ENCODE results near the gene SLC35C1.
A peak's percentile ranks its signal among the peaks of the same experiment; 100 is the strongest.
"Not testable (repeated sequence)": the region's sequence is repeated elsewhere in the genome, so short reads cannot be mapped to it uniquely, and the experiment has no call there.

The SLC35C1 gene

DNA sequence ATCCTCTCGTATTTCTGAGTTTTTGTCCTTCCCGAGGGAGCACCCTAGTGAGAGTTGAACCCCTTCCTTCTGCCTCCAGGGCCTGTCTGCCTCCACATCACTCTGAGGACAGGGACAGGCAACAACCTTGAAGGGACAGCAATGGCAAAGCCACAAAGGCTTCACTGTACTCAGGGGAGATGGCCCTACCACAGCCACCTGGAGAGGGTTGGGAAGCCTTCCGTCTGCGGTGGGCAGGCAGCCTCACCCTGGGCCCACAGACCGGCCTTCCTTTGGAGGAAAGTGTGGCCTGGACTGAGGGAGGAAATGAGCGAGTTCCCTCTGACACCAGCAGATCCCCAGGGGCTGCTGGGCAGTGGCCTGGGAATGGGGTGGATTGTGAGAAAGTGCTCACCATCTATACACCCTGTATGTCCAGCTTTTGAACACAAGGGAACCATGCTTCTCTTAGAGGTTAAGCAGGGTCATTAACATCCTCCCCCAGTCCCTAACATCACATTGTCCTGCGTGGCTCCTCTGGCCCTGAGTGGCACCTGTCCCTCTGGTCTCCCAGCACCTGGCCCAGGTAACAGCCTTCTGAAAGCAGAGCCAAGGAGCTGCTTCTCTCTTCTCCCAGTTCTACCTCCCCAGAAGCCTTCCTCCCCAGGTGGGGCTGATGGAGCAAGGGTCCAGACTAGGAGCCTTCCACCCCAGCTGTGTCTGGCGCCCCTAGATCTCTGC, 6.8 kb downstream of the SLC35C1 start:
- DNase-seq = no peak

DNA sequence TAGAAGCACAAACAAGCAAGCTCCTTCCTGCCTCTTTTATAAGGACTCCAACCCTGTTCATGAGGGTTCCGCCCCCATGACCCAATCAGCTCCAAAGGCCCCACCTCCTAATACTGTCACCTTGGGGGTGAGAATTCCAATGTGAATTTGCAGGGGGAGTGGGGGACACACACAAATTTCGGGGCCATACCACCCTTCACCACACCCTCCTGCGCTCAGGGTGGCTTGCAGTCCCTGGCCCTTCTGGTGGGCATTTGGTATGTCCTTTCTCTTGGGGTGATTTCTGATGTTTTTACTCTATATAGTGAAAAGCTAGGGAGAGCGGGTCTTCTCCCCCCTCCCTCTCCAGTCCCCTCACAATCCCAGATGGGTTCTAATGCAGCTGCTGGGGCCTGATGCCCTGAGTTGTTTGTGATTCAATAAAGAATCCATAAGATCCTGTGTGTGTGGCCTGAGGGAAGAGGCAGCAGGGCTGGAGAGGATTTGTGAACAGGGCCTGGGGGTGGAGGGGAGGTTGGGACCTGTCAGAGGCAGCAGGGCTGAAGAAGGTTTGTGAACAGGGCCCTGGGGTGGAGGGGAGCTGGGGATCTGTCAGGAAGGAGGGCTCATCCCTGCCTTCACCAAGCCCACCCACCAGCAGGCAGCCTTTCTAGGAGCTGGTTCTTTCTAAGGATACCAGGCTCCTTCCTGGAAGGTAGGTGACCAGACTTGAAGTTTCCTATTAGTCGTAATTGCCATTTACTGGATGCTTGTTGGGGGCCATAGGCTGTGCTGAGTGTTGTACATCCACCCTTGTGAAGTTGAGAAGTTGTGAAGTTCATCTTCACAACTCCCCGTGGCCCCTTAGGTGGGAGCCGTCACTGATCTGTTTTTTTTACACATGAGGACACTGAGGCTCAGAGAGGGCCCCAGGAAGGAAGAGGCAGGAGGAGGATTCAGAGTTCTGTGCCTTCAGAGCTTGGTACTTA, 7.9 kb downstream of the SLC35C1 start:
- no peak for DNase-seq

DNA sequence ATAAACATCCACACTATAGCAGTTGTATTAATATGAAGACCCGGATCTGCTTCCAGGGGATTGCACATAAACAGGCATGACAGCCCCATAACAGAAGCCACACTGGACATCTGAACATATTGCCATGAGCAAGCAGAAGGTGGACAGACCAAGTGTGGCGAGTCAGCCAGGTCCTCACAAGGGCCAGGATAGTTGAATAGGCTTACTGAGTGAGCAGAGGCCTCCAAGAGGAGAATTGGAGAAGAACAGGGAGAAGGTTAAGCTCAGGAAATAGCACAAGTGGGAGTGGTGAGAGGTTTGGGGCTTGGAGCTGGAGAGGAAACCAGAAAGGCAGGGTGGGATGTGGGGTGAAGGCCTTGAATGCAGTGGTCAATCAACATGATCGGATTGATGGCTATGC, 10.8 kb downstream of the SLC35C1 start:
- DNase-seq = peak; percentile 22

DNA sequence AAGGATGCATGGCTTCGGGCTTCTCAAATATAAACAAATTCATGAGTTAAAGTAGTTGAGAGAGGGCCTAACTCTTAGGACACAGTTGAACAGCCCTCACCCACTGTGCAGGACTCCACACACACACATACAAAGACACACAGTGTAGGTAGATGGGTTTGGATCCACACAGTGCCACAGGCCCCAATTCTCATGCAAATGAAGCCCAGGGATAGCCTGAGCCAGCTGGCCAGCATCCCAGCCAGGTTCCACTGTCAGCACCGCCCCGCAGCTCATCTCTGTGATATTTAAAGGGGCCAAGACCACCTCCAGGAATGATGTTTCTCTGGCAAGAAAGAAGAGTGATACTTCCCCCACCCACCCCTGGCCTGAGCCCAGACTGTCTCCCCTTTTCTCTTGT, 11.7 kb downstream of the SLC35C1 start:
- no peak for DNase-seq

DNA sequence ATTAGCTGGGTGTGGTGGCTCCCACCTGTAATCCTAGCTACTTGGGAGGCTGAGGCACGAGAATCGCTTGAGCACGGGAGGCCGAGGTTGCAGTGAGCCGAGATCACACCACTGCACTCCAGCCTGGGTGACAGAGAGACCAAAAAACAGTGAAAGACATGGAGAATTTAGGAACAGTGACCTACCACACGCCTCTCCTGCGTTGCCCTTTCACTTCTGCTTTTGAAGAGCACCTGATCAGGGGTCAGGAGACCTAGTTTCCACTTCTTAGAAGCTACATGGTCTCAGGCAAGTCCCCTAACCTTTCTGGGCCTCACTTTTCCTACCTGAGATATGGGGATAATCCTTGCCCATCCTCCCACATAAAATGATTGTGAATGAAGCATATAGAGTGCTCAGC, 12.2 kb downstream of the SLC35C1 start:
- DNase-seq = no peak

DNA sequence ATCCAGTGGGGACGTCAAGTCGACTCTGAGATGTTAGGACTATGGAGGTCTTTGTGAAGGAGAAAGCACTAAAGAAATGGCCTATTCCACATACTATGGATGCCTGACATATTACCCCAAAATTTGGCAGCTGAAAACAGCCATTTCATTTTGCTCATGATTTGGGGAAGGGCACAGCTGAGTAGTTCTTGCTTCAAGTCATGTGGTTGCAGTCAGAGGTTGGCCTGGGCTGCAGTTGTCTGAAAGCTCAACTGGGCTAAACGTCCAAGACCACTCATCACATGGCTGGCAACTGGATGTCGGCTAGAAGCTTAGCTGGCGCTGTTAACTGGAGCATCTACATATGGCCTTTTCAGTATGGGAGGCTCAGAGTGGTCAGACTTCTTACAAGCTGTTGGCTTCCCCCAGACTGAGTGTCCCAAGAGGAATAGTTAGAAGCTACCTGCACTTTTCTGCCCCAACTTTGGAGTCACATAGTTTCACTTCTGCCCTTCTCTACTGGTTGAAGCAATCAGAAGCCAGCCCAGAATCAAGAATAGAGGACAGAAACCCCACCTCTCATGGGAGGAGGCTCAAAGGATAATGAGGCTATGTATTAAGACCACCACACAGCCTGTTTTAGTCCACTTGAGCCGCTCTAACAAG, 14.1 kb downstream of the SLC35C1 start:
- no peak for DNase-seq

DNA sequence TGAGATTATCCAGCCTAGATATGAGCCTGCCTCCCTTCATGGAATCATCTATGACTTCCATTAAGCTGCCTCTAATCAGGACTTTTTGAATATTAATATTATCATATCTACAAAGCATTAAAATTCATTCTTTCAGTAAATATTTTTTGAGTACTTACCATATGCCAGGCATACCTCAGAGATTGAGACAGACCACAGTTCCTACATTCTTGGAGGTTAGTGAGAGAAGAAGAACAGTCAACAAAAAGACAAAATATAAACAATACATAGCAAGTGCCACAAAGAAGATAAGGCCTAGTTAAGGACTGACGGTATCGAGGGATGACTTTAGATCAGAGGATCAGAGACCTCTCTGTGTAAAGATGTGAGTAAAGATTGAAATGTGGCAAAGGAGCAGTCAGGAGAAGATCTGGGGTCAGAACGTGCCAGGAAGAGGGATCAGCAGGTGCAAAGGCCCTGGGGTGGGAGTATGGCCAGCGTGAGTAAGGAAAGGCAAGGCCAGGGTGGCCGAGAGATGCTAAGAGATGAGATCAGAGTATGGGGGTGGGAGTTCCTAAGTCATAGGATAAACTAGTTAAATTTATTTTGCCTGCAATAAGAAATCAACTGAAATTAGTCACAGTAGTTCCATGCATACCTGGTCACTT, 15.4 kb downstream of the SLC35C1 start:
- DNase-seq = no peak

DNA sequence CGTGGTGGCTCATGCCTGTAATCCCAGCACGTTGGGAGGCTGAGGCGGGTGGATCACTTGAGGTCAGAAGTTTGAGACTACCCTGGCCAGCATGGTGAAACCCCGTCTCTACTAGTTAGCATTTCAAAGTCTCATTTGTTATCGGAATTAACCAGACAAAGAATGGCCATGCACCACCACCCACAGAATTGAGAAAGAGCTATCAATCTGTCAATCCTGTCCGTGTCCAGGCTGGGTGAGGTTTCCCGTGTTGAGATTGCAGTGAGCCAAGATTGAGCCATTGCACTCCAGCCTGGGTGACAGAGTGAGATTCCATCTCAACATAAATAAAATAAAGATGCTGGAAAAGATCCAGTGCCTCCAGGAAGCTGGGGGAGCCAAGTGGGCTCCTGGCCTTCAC, 21.5 kb downstream of the SLC35C1 start:
- DNase-seq = not testable (repeated sequence)

DNA sequence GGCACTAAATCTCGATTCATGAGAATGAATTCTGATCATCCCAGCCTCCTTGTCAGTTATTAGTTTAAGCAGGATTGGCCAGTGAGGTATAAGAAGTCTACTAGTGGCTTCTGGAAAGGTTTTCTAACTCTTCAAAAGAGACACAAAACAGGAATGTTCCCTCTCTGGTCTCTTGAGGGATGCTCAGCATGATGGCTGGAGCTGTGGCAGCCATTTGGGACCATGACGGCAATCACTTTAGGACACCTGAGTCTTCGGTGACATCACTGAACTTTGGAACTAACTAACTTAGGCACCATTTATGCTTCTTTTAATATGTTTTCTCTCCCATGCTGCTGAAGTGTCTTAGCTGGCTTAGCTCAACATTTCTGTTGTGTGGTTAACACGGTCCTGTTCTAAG, 22.2 kb downstream of the SLC35C1 start:
- no peak for DNase-seq

DNA sequence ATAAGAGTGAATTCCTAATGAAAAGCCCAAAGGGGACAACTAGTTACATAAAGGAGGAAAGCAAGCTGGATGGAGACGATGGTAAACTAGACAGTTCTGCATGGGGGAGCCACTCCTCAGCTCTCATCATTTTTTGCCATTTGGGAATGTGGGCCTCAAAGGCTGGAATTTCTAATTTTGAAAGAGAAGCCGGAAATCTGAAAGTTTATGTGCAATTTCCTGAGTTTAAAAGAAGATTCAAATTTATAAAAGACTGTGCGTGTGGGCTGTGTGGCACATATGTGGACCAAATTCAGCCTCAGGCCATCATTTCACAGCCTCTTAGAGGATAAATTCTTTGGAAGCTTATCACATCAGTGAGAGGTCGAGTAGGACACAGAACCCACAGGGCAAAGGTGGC, 24.0 kb downstream of the SLC35C1 start:
- DNase-seq = peak; percentile 32

DNA sequence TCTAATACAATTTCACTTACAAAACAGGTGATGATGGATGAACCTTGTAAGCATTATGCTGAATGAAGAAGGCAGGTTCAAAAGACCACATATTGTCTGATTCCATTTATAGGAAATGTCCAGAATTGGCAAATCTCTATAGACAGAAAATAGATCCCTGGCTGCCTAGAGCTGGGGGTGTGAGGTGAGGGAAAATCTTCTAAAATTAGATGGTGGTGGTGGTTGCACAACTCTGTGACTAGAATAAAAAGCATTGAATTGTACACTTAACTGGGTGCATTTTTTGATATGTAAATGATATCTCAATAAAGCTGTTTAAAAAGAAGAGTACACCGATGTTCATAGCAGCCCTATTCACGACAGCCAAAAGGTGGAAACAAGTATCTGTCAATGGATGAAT, 25.6 kb downstream of the SLC35C1 start:
- DNase-seq = no peak

DNA sequence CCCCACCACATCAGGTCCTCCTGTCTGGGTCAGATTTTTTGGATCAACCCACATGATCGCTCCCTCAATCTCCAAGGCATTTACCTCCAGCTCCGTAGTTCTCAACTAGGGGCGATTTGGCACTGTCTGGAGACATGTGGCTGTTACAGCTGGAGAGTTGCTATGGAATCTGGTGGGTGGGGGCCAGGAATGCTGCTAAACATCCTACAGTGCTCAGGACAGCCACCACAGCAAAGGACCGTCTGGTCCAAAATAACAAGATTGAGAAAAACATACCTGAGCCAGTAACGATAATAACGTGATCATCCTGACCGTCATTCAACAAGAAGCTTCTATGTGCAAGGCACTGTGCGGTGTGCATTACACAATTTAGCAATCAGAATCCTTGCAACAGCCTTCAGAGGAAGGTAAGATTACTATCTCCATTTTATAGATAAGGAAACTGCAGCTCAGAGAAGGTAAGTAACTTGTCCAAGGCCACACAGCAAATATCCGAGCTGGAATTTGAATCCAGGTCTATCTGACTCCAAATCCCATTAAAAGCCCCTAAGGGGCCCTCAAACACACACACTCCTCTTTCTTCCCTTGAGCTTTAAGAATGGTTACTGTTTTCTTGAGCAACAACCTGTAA, 28.0 kb downstream of the SLC35C1 start:
- no peak for DNase-seq

DNA sequence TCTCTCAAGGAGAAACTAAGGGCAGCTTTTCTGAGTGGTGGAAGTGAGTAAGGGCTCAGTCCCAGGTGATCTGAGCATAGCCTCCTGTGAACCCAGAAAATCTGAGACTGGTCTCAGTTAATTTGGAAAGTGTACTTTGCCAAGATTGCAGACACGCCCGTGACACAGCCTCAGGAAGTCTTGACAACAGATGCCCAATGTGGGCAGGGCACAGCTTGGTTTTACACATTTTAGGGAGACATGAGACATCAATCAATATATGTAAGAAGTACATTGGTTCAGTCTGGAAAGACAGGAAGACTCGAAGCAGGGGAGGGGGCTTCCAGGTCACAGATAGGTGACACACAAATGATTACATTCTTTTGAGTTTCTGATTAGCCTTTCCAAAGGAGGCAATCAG, 28.8 kb downstream of the SLC35C1 start:
- DNase-seq = no peak

DNA sequence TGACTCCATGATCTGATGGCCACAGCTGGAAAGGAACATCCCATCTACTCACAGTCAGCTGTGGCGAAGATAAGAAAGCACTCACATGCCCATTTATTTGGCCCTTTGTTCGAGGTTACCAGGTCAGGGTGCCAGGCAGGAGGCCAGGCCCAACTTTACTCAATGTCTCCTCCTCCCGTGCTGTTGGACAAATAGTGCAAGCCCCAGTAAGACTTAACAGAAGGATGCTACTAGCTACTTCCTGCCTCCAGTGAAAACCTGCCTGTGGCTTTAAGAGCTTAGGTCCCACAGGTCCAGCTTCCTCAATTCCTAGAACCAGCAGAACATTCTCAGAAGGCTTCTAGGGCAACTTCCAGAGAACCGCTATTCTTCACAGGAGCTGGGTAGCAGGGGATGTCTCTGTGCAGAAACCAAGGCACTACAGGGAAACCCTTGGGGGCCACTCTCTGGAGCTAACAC, 29.4 kb downstream of the SLC35C1 start:
- no peak for DNase-seq

DNA sequence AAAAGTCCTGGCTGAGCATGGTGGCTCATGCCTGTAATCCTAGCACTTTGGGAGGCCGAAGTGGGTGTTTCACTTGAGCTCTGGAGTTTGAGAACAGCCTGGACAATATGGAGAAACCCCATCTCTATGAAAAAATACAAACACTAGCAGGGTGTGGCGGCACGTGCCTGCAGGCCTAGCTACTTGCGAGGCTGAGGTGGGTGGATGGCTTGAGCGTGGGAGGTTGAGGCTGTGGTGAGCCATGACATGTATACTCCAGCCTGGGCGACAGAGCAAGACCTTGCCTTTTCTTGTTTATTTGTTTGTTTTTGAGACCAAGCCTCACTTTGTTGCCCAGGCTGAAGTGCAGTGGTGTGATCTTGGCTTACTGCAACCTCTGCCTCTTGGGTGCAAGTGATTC, 34.3 kb downstream of the SLC35C1 start:
- DNase-seq = no peak

DNA sequence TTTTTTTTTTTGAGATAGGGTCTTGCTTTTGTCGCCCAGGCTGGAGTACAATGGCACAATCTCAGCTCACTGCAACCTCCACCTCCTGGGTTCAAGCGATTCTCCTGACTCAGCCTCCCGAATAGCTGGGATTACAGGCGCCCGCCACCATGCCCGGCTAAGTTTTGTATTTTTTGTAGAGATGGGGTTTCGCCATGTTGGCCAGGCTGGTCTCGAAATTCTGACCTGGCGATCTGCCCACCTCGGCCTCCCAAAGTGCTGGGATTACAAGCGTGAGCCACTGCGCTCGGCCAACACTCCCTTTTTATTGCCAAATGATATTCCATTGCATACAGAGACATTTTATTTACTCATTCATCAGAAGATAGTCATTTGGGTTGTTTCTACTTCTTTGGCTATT, 35.3 kb downstream of the SLC35C1 start:
- not testable (repeated sequence) for DNase-seq

DNA sequence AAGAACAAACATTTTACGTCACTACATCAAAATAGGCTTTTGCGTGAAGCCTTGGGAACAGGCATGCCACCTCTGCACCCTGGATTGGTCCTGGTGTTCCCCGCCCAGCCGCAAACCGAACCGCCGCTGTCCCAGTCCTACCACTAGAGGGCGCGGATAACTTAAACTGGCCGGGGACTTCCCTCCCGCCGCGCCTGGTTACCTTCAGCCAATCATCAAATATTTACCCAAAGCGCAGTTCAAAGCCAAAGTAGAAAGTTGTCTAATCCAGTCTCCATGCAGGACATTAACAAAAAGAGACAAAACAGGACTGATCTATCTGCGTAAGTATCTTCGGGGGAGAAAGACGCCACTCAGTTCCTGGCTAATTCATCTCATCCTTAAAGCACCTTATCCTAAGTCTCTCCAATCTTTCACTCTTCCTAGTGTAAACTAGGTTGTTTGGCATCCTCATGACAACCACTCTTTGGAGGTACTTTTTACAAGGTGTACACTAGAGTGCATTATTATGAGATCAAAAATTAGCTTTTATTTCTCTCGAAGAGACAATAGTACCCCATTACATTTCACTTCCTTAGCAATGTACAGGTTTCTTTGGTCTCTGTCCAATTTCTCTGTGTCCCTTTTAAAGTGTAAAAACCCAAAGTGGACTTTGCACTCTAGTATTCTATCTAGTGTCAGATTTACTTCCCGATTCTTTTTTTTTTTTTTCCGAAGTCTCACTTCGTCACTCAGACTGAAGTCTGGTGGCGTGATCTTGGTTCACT, 38.4 kb downstream of the SLC35C1 start:
- peak; percentile 81 for DNase-seq

DNA sequence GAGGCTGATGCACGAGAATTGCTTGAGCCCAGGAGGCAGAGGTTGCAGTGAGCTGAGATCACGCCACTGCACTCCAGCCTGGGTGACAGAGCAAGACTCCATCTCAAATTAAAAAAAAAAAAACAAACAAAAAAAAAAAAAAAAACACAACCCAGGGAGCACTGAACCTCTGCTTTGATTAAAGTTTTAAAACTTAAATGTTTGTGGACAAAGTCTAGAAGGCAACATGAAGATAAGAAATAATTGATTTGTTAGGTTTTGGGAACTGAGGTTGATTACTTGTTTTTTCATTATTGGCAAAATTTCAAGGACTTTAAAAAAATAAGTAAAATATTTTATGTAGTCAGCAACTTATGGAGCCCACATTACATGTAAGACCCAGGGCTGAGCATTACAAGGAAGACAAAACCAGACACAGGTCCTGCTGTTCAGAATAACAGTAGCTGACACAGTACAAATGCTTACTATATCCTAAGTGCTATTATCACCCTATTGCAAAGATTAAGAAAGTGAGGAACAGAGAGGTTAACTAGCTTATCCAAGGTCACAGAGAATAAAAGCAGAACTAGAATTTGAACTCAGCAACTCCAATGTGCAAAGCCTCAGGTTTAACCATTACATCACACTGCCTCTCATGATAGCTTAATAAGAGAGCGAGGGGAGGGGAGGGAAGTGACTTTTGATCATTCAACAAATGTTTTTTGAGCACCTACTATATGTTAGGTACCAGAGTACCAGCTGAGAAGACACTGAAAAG, 40.1 kb downstream of the SLC35C1 start:
- no peak for DNase-seq

DNA sequence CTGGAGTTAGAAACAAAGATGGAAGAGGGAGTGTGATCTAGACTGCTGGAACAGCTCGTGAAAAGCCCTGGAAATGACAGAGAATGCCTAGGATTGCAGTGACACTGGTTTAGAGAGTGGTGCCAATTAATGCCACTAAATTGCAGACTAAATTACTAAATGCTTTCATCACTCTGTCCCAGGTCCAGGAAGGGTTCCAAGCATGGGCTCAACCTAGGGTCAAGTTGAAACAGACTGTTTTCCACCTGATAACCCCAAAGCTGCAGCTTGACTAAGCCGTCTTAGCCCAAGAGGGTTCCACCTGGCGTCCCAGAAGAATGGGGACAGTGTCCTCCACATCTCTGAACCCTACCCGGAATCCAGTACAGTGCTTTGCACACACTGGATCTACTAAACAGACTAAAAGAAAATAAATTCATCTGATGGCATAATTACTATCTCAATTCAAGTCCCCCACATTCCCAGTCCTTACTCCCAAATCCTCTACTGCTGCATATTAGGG, 41.3 kb downstream of the SLC35C1 start:
- DNase-seq = no peak
